ENCODE results near the gene DYNC2H1.

The DYNC2H1 gene

GRCh38 chr11:103297900-103298299, 188.7 kb downstream of the DYNC2H1 start:
- ChIA-PET POLR2A (no interaction called here), CTCF (no interaction called here)
- no peak for TF ChIP-seq LEF1 (IDR thresholded peaks at IDR 0.05; ENCODE audit: borderline replicate concordance)
- no peak for DNase-seq (ENCODE audit: extremely low spot score)

GRCh38 chr11:103315248-103315647, 206.0 kb downstream of the DYNC2H1 start:
- ChIA-PET CTCF (no interaction called here), POLR2A (no interaction called here)
- DNase-seq (ENCODE audit: extremely low spot score) = no peak
- TF ChIP-seq SP1 (IDR thresholded peaks at IDR 0.05) (no peak), BHLHE40 (IDR thresholded peaks at IDR 0.05; ENCODE audit: borderline replicate concordance) (no peak), NFRKB (IDR thresholded peaks at IDR 0.05) (no peak), HDGF (IDR thresholded peaks at IDR 0.05; ENCODE audit: borderline replicate concordance) (no peak), L3MBTL2 (conservative IDR thresholded peaks at IDR 0.05) (no peak), FOXM1 (IDR thresholded peaks at IDR 0.05; ENCODE audit: borderline replicate concordance) (no peak), FOXK2 (IDR thresholded peaks at IDR 0.05) (no peak), CTBP1 (IDR thresholded peaks at IDR 0.05; ENCODE audit: borderline replicate concordance) (no peak), LEF1 (IDR thresholded peaks at IDR 0.05; ENCODE audit: borderline replicate concordance) (no peak)

- POLR2A ChIA-PET = no interaction called here
- TF ChIP-seq SP1 (IDR thresholded peaks at IDR 0.05) (no peak), PKNOX1 (IDR thresholded peaks at IDR 0.05) (no peak), CTBP1 (IDR thresholded peaks at IDR 0.05; ENCODE audit: borderline replicate concordance) (no peak)
- DNase-seq (ENCODE audit: extremely low spot score) = no peak
- CTCF ChIA-PET = no interaction called here
These were observed 207.9 kb downstream of the DYNC2H1 start for GRCh38 chr11:103317118-103317517.

- ChIA-PET CTCF (interaction anchor here (0.7 kb wide), 1 partner anchor 1366 kb away, joined by 3 read pairs; no protein-coding TSS in a partner anchor), POLR2A (no interaction called here)
- no peak for DNase-seq (ENCODE audit: extremely low spot score)
- TF ChIP-seq LEF1 (IDR thresholded peaks at IDR 0.05; ENCODE audit: borderline replicate concordance) (no peak), L3MBTL2 (conservative IDR thresholded peaks at IDR 0.05) (no peak), HDGF (IDR thresholded peaks at IDR 0.05; ENCODE audit: borderline replicate concordance) (no peak), FOXM1 (IDR thresholded peaks at IDR 0.05; ENCODE audit: borderline replicate concordance) (no peak), CTBP1 (IDR thresholded peaks at IDR 0.05; ENCODE audit: borderline replicate concordance) (no peak), BHLHE40 (IDR thresholded peaks at IDR 0.05; ENCODE audit: borderline replicate concordance) (no peak), ELF4 (IDR thresholded peaks at IDR 0.05) (no peak), ARNT (IDR thresholded peaks at IDR 0.05) (no peak)
These were observed 213.6 kb downstream of the DYNC2H1 start for GRCh38 chr11:103322821-103323220.

GRCh38 chr11:103325686-103326069, 216.5 kb downstream of the DYNC2H1 start:
- POLR2A ChIA-PET = no interaction called here
- no peak for DNase-seq (ENCODE audit: extremely low spot score)
- CTCF ChIA-PET = interaction anchor here (0.5 to 1.2 kb wide), 3 partner anchors 10 to 1884 kb away, joined by 3 read pairs; no protein-coding TSS in a partner anchor
- TF ChIP-seq ARNT (IDR thresholded peaks at IDR 0.05) (no peak), SUZ12 (IDR thresholded peaks at IDR 0.05) (no peak)

- ChIA-PET CTCF (interaction anchor here (1.2 kb wide), 1 partner anchor 10 kb away, joined by 3 read pairs; no protein-coding TSS in a partner anchor), POLR2A (no interaction called here)
- TF ChIP-seq ZNF384 (IDR thresholded peaks at IDR 0.05) (0 out of 2 replicates have a peak, but pooled peaks have one; percentile 17), SUZ12 (IDR thresholded peaks at IDR 0.05) (no peak), LEF1 (IDR thresholded peaks at IDR 0.05; ENCODE audit: borderline replicate concordance) (no peak)
- peak; percentile 67 for DNase-seq (ENCODE audit: extremely low spot score)
These were observed 217.0 kb downstream of the DYNC2H1 start for GRCh38 chr11:103326070-103326794.

- DNase-seq (ENCODE audit: extremely low spot score) = no peak
- no peak for TF ChIP-seq FOXK2 (IDR thresholded peaks at IDR 0.05)
- TF ChIP-seq PKNOX1 (IDR thresholded peaks at IDR 0.05) = no peak
- TF ChIP-seq TARDBP (IDR thresholded peaks at IDR 0.05) = no peak
- no peak for TF ChIP-seq ZNF384 (IDR thresholded peaks at IDR 0.05)
- no peak for TF ChIP-seq ELF4 (IDR thresholded peaks at IDR 0.05)
- TF ChIP-seq HDGF (IDR thresholded peaks at IDR 0.05; ENCODE audit: borderline replicate concordance) = no peak
- TF ChIP-seq BHLHE40 (IDR thresholded peaks at IDR 0.05; ENCODE audit: borderline replicate concordance) = no peak
- TF ChIP-seq CTBP1 (IDR thresholded peaks at IDR 0.05; ENCODE audit: borderline replicate concordance) = no peak
- ChIA-PET POLR2A (no interaction called here), CTCF (no interaction called here)
These were observed 218.5 kb downstream of the DYNC2H1 start for GRCh38 chr11:103327721-103328120.

- TF ChIP-seq SP1 (IDR thresholded peaks at IDR 0.05) (no peak), SUZ12 (IDR thresholded peaks at IDR 0.05) (no peak), FOXA1 (IDR thresholded peaks at IDR 0.05) (no peak), FOXK2 (IDR thresholded peaks at IDR 0.05) (no peak), ARNT (IDR thresholded peaks at IDR 0.05) (no peak), LEF1 (IDR thresholded peaks at IDR 0.05; ENCODE audit: borderline replicate concordance) (no peak), CTBP1 (IDR thresholded peaks at IDR 0.05; ENCODE audit: borderline replicate concordance) (no peak), FOXM1 (IDR thresholded peaks at IDR 0.05; ENCODE audit: borderline replicate concordance) (no peak), NFRKB (IDR thresholded peaks at IDR 0.05) (no peak), L3MBTL2 (conservative IDR thresholded peaks at IDR 0.05) (no peak), TARDBP (IDR thresholded peaks at IDR 0.05) (no peak), BHLHE40 (IDR thresholded peaks at IDR 0.05; ENCODE audit: borderline replicate concordance) (no peak)
- POLR2A ChIA-PET = no interaction called here
- CTCF ChIA-PET = interaction anchor here (0.6 kb wide), 1 partner anchor 20 kb away, joined by 3 read pairs; no protein-coding TSS in a partner anchor
- DNase-seq (ENCODE audit: extremely low spot score) = no peak
These were observed 223.2 kb downstream of the DYNC2H1 start for GRCh38 chr11:103332409-103332808.

Measured in HEK293T (cell line).